ENCODE measurements around the gene ZNF182.
"Not testable (repeated sequence)": the region's sequence is repeated elsewhere in the genome, so short reads cannot be mapped to it uniquely, and the experiment has no call there.

The ZNF182 gene

DNA sequence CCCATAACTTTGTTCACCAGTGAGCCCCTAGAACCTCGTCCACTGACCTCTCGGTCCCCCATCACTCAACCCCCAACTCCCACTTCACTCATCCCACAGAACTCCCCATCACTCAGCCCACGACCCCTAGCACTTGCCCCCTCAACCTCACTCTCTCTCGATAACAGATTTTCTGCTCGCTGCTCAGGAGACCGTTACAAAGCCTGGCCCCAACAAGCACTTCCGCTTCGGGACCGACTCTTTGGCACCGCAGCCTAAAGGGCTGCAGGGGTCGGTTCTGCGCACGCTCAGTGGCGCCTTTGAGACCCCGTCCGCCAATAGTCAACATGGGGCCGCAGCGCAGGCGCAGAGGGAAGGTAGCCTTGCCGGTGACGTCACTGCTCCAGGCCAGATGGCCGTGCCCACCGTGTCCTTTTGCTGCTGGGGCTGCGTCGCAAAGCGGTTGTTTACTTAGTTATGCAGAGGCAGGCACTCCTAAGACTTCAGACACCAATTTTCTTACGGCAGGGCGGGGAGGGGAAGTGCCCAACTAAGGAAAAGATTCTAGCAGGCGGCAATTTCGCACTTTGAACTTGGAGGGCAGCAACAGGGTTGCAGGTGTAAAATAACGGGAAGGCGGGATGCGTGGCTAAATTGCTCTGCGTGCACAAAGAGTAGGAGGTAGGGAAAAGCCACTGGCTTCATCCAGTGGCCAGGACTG lies at the start of gene ZNF182:
Gene ZNF182 (minus strand): TSS at position 232 of the 700 bp plus-strand sequence. CDS start 1,380 bp downstream, outside the sequence.
- DNase-seq = peak; percentile 91

DNA sequence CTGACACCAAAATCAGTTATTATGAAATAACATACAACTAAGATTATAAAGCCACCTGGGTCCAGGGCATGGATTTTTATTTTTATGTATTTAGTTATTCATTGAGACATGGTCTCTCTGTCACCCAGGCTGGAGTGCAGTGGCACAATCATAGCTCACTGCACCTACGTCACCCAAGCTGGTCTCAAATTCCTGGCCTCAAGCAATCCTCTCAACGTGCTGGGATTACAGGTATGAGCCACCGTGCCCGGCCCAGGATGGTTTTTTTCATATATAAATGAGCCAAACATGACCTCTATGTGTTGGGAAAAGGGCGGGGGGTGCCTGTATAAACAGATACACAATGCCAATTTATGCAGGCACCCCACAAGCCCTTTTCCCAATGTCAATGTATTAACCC lies 43.1 kb upstream of the ZNF182 start:
- no peak for DNase-seq

DNA sequence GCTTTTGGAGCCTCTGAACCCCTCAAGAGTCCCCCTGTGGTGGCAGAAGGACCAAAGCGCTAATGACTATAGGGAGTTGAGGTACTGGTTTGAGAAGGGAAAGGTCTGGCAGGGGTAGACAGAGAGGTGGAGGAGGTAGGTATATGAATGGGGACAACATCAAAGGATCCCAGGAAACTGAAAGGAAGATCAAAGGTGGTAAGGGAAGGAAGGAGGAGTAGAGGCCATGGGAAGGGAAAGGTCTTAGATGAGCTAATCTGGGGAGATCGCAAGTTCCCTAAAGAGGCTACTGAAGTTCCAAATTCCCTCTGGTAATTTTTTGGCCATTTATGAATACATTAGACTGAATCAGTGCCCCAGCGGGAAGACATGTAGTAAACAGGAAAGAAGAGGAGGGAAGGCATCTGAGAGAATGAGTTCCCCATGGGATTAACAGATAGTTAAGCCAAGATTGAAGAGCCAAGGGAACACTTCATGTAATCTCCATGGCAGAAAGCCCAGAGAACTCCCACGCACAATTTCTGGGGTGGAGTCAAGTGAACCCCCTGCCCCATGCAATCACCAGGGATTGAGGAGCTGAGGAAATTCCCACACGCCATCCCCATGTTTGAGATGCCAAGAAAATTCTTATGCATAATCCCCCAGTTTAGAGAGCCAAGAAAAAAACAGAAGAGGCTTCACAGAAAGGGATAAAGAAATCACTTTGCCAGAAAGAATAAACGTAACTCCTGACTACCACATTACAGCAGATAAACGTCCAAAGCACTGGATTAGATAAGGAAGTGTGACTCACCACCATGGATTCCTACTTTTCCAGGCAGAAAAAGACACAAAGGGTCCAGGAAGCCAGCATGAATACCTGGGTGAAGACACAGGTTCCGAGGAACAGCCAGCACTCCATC lies 41.9 kb upstream of the ZNF182 start:
- DNase-seq = no peak

DNA sequence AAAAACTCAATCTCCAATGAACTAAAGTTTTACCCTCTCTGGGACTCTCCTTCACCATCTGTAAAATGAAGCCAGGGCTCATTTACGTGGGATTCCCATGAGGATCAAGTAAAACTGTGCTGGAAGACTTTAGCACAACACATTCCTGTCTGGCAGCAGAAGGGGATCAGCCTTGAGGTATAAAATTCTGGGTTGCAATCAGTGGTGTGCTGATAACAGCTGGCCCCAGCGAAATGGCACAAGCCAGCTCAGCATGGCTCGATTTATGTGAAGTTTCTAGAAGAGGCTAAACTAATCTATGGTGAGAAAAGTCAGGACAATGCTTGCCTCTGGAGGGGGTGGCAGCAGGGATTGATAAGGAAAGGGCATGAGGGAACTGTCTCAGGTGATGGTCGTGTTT lies 39.3 kb upstream of the ZNF182 start:
- no peak for DNase-seq

DNA sequence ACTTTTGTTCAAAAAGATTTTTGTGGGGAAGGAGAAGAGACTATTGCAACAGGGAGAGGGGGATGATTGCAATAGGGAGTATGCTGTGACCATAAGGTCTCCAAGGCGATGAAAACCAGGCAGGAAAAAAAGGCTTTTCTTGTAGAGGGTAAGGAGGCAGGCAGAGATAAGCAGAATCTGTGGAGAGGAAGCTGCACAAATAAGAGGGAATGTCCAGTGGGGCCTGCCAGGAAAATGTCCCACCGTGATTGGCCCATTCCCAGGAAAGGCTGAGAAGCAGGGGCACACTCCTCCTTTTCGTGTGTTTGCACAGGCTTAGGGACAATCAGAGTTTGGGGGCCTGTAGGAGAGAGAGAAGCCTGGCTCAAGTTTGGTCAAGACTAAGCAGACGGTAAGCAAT lies 32.1 kb upstream of the ZNF182 start:
- no peak for DNase-seq

DNA sequence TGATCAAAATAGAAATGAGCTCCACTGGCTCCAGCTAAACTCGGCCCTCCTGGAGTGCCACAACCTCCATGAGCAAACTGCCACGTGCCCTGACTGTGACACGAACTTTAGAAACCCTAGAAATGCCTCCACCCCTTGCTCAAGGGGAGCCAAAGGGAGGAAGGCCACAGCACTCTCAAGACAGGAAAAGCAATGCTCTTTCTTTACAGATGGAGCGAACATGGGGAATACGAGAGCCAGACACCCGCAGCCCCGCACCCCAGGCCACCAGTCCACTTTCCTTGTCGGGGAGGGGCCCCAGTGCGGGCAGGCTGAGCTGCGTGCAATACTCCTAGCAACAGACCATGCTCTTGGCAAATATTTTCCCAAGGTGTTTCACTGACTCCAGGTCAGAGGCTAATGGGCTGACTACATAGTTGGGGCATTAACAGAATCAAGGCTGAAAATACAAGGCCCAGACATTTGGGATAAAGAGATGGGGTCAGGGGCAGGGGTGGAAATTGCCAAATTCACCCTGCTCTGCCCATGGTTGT lies 26.9 kb upstream of the ZNF182 start:
- not testable (repeated sequence) for DNase-seq

DNA sequence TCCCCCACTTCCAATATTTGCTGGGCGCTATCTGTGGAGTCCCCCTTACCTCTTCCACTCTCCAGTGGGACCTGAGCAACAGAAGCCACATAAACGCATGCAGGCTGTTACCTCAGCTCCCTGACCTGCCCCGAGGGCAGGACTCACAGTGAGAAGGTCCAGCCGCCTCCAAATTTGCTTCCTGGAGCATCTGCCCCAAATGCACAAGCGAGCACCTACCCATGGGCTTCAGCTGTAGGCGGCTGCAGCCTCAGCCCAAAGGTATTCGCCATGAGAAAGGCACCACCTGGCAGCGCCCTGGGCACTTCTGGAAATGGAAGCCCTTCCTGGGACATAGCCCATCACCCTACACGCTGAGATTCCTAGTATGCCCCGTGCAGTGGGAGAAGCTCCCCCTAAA lies 26.4 kb upstream of the ZNF182 start:
- DNase-seq = no peak

DNA sequence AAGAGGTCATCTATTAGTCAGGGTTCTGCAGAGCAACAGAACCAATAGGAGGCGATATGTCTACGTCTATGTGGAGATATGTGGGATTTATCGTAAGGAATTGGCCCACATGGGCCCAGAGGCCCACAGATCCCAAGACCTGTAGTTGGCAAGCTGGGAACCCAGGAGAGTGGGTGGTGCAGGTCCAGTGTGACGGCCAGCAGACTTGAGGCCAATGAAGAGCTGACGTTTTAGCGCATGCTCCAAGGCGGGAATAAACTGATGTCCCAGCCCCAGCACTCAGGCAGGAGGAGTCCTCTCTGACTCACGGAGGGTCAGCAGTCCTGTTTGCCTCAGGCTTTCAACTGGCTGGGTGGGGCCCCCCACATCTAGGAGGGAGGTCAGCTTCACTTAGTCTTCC lies 24.3 kb upstream of the ZNF182 start:
- DNase-seq = no peak

DNA sequence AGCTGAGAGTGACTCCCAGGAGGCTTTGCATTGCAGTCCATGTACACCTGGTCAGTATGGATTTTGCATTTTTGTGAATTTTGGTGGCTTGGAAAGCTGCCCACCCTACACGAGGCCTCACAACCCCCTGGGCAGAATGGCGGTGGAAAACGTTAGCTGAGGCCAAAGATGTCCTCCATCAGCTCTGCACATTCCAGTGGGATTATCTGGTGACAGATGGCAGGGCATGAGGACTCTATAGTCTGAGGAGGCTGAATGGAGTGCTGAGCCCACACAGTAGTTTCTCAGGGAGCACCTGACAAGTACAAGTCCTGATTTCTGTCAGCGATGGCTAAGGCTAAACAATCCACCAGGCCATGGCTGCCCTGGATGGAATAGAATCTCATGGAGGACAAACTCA lies 23.8 kb upstream of the ZNF182 start:
- DNase-seq = not testable (repeated sequence)

DNA sequence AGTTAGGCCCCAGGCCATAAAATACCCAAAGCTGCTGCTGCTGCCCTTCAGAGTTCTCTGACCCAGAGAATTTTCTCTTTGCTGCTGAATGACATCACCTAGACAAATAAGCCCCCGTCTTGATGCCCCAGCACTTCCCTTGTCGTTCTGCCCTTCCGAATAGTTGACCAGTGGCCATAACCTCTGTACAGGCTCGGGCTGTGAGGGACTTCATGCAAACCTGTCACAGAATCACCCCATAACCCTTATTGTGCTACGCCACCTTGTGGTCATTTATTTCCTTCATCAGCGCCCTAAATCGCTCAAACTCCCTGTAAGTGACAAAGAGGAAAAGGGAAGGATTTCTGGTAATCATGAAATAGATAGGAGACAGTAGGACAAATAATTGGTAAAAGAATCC lies 21.8 kb upstream of the ZNF182 start:
- DNase-seq = peak; percentile 51

DNA sequence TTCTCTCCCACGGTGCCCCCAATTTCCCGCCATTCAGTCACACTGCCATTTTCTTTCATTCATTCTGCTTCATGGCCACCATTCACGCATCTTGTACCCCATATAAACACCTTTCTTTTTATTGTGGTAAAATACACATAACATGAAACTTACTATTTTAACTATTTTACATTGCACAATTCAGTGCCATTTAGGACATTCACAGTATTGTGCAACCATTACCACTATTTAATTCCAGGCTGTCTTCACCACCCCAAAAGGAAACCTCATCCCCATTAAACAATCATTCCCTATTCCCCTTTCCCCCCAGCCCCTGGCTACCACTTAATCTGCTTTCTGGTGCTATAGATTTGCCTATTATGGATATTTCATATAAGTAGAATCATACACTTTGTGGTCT lies 18.9 kb upstream of the ZNF182 start:
- no peak for DNase-seq

DNA sequence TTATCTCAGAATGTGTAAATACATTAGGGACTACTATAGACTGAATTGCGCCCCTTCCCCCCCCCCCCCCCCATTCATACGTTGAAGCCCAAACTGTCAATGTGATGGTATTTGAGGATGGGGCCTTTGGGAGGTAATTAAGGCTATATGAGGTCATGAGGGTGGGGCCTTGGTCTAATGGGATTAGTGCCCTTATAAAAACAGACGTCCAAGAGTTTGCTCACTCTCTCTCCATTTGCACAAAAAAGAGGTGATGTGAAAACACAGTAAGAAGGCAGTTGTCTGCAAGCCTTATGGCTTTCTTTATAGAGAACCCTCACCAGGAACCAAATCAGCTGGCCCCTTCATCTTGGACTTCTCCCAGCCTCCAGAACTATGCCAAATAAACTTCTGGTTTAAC lies 18.3 kb upstream of the ZNF182 start:
- DNase-seq = no peak

DNA sequence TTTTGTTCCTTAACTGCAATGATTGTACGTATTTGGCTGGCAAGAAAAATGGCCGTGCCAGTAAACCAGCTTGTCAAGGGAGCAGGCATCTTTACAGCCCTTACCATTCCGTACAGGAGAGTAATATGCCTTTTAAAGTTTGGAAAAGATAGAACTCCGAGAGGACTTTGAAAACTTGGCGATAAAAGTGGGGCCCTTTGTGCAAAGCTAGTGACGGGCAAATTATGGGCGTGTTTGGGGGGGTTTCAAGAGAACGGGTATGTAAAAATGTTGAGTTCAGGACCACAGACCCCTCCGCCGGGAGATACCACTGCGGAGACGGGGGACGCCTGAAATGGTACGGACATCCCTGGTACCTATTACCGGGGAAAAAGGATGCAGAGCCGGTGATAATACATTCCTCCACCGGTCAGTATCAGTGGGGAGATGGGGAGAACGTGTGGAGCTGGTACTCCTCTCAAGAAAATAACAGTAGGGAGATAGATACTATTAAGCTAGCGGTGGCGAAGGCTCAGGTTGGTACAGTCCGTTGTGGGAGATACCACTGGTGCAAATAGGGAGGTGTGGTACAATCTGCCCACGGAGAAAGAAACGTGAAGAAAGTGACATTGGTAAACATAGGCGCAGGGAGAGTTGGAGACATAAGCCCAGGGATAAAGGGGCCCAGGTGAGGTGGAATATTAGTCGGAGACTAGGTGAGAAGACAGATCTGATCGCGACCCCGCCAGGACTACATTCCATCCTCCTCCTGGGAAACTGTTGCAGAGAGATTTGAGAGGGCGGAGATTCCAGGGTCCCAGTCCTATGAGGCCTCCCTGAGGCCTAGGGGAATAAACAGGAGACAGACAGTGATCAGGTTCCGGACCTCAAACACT lies 17.5 kb upstream of the ZNF182 start:
- DNase-seq = peak; percentile 76

DNA sequence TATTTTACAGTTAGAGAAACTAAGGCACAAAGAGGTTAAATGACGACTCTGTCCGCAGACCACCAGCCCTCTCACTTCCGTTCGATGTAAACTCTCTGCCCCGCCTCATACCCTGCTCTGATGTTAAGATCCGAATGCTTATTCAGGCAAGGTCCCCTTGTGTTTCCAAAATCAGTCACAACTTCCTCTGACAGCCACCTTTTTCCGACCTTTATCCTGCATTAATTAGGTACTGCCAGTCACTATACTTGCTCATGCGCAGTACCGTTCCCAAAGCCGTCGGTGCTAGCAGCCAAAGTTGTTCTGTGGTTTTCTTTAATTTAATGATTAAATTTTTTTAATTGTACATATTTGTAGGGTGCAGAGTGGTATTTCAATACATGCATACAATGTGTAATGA lies 16.7 kb upstream of the ZNF182 start:
- DNase-seq = peak; percentile 47

DNA sequence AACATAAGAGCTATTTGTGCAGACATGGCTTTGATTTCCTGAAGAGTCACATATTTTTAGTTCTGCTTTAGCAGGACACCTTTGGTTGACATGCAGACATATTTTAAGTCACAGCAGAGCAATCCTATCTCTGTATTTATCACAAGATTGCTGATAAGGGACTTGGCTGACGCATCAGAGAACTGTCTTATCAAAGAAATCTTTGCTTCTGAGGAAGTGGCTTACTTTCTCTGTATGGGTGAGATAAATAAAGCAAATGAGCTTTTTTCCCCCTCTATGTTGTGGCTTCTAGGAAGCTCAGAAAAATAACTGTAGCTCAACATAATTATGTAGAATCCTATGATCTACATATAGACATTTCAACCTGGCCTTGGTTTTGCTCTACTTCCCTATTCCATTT lies 16.1 kb upstream of the ZNF182 start:
- DNase-seq = not testable (repeated sequence)

DNA sequence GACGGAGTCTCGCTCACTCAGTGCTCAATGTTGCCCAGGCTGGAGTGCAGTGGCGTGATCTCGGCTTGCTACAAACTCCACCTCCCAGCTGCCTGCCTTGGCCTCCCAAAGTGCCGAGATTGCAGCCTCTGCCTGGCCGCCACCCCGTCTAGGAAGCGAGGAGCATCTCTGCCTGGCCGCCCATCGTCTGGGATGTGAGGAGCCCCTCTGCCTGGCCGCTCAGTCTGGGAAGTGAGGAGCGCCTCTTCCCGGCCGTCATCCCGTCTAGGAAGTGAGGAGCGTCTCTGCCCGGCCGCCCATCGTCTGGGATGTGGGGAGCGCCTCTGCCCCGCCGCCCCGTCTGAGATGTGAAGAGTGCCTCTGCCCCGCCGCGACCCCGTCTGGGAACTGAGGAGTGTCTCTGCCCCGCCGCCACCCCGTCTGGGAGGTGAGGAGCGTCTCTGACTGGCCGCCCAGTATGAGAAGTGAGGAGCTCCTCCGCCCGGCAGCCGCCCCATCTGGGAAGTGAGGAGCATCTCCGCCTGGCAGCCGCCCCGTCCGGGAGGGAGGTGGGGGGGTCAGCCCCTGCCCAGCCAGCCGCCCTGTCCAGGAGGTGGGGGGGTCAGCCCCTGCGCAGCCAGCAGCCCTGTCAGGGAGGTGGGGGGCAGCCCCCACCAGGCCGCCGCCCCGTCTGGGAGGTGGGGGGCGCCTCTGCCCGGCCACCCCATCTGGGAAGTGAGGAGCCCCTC lies 13.0 kb upstream of the ZNF182 start:
- DNase-seq = not testable (repeated sequence)

DNA sequence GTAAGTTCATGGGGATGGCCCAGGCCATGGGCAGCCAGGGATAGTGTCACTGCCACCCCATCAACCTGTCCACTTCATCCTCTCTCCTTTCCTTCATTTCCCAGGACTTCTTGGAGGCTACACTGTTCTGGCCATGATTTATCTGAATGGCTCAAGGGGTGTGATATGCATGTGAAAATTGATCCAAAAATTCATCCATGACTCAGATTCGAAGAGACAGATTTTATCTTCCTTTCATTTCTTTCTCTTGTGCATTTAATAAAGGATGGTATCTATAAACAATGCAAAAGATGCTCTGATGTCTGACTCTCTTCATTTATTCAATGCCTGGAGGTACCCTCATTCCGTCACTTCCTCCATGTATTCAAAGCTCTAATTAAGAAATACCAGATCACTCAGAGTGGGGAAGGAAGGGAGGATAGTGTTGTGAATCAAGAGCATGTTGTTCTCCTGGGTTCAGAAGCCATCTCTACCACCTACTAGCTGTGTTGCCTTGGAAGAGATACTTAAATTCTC lies 5.7 kb upstream of the ZNF182 start:
- not testable (repeated sequence) for DNase-seq

DNA sequence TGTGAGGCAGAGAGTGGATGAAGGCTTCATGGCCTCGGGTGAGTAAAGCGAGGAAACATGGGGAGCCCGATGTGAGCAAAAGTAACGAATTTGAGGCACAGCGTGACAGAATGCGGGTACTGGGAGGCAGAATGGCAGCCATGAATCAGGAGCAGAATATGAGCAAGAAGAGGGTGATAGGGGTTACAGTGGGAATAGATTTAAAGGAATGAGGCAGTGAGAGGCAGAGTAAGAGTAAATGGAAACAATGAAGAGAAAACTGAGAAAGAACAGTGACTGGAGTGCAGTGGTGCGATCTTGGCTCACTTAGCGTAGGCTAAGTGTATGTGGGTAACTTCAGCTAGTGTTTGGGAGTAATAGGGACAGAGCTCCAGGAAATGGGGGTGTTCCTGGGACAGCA lies 2.9 kb upstream of the ZNF182 start, which contains the start of gene SPACA5:
Gene SPACA5 (plus strand): TSS at position 301 of the 400 bp plus-strand sequence. CDS start 815 bp downstream, outside the sequence.
- not testable (repeated sequence) for DNase-seq

DNA sequence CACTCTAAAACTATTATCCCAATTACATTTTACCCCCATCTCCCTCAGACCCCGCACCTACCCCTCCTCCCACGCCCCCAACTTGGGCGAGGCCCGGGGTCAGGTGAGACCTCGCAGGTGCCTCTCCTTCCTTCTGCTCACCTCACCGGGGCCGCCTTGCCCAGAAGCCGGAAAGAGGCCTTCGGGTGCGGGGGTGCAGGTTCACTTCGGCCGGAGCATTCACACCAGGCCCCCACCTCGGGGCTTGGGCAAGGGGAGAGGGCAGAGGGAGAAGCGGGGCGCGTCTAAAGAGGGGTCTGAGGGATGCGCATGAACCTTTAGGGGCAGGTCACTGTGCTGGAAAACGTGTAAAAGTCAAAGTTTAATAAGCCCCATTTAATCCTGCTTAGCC lies 427 bp downstream of the ZNF182 start:
- DNase-seq = peak; percentile 55

DNA sequence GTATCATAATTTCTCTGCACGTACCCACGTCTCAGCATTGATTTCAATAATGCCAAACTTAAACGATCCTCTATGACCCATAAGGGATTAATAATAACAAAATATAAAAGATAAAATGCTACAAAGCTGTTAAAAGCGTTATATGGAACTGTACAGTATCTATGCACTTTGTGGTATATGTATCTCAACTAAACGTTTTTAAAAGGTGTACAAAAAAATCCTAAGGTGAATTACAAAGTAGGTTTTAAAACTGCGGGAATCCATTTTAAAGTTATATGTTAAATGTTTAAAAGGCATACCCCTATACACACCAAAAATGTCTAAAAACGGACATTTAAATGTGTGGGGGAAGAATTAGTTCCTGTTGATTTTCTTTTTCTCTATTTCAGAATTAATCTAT lies 860 bp downstream of the ZNF182 start:
- no peak for DNase-seq

DNA sequence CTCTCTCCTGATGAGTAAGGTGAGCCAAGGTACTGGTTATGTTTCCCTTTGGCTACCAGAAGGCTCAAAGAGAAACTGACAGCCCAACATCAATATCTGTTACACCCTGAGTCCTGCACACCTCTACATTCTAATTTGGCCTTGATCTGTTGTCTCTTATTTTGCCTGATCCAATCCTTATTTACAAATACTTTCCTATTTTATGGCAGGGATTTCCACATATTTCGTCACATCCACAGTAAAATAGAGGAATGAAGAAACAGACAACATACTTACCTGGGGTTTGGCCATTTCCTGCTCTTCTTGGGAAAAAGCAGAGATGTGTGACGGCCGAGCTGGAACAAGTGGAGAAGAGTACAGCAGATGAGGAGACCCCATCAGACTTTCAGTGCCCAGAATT lies 1.5 kb downstream of the ZNF182 start:
- DNase-seq = no peak

DNA sequence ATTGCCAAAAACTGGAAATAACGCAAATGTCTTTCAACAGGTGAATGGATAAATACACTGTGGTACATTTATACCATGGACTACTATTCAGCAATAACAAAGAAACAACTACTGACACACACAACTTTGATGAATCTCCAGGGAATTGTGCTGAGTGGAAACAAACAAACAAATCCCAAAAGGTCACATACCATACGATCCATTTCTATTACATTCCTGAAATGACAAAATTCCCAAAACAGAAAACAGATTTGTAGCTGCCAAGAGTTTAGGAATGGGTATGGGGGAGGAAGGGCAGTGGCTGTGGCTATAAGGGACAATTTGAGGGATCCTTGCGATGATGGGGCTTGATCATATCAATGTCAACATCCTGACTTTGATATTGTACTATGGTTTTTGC lies 2.5 kb downstream of the ZNF182 start:
- no peak for DNase-seq

Data from activated CD8-positive, alpha-beta memory T cell treated with anti-CD3 and anti-CD28 coated beads, Interleukin-2, amount 50 U/mL, for 48 hours (primary cell).